ENCODE measurements around the gene ADAMTS9. TPM values are rescaled to one million over a fixed set of nuclear protein-coding genes. Genes with fewer than 3 reads are reported as not detected.

ADAMTS9 gene
- total and polyA plus RNA-seq, 7 donors = 6.7 to 65.8 (median 16.1) TPM

- Histone ChIP-seq H3K4me1 (peaks cover 5% of the 10 kb centered on the region), H3K9me3 (no peaks in the 10 kb centered on the region), H3K4me3 (no peak overlapping the region), H3K36me3 (ENCODE audit: insufficient read depth in 1 of 2, low read depth in 1 of 2) (peaks cover 5 to 64% of the 10 kb centered on the region in 2 donors), H3K27ac (no peak overlapping the region), H3K27me3 (ENCODE audit: insufficient read depth in 3 of 3, low read length in 2 of 3) (no peaks in the 10 kb centered on the region)
- DNase-seq = no peak
- intact Hi-C loops (cut with DNase I) = no loop called here
- no peak for ATAC-seq
- 97 to 100% (median 99%) methylated on average over 4 of the region's 4 CpGs for WGBS, 3 donors
- TF ChIP-seq, protein P1, sequence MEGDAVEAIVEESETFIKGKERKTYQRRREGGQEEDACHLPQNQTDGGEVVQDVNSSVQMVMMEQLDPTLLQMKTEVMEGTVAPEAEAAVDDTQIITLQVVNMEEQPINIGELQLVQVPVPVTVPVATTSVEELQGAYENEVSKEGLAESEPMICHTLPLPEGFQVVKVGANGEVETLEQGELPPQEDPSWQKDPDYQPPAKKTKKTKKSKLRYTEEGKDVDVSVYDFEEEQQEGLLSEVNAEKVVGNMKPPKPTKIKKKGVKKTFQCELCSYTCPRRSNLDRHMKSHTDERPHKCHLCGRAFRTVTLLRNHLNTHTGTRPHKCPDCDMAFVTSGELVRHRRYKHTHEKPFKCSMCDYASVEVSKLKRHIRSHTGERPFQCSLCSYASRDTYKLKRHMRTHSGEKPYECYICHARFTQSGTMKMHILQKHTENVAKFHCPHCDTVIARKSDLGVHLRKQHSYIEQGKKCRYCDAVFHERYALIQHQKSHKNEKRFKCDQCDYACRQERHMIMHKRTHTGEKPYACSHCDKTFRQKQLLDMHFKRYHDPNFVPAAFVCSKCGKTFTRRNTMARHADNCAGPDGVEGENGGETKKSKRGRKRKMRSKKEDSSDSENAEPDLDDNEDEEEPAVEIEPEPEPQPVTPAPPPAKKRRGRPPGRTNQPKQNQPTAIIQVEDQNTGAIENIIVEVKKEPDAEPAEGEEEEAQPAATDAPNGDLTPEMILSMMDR (IDR thresholded peaks at IDR 0.05) = no peak
Observed at GRCh38 chr3:64656544-64656943, 31.3 kb downstream of the ADAMTS9 start.

GRCh38 chr3:64655160-64655559 is 32.6 kb downstream of the ADAMTS9 start:
- no peak overlapping the region for H3K4me3 ChIP-seq
- no peak overlapping the region for H3K27ac ChIP-seq
- TF ChIP-seq, protein P1 (IDR thresholded peaks at IDR 0.05) = no peak
- H3K4me1 ChIP-seq = peaks cover 4% of the 10 kb centered on the region
- intact Hi-C loops (cut with DNase I) = no loop called here
- DNase-seq (no peak), ATAC-seq (no peak)
- WGBS, 3 donors = 88 to 89% (median 89%) methylated on average over 4 of the region's 4 CpGs
- H3K27me3 ChIP-seq (ENCODE audit: insufficient read depth in 3 of 3, low read length in 2 of 3) = no peaks in the 10 kb centered on the region
- H3K36me3 ChIP-seq (ENCODE audit: insufficient read depth in 1 of 2, low read depth in 1 of 2) = peaks cover 5 to 78% of the 10 kb centered on the region in 2 donors
- H3K9me3 ChIP-seq = no peaks in the 10 kb centered on the region

GRCh38 chr3:64654013-64654412 is 33.8 kb downstream of the ADAMTS9 start:
- Histone ChIP-seq H3K27ac (no peak overlapping the region), H3K9me3 (no peaks in the 10 kb centered on the region), H3K4me1 (no peaks in the 10 kb centered on the region), H3K4me3 (no peak overlapping the region), H3K36me3 (ENCODE audit: insufficient read depth in 1 of 2, low read depth in 1 of 2) (peaks cover 11 to 90% of the 10 kb centered on the region in 2 donors), H3K27me3 (ENCODE audit: insufficient read depth in 3 of 3, low read length in 2 of 3) (no peaks in the 10 kb centered on the region)
- DNase-seq (no peak), ATAC-seq (no peak)
- WGBS, 3 donors = 95 to 98% (median 96%) methylated on average over 5 of the region's 5 CpGs
- intact Hi-C loops (cut with DNase I) = no loop called here
- TF ChIP-seq, protein P1 (IDR thresholded peaks at IDR 0.05) = no peak

GRCh38 chr3:64653101-64653500 is 34.7 kb downstream of the ADAMTS9 start:
- TF ChIP-seq, protein P1 (IDR thresholded peaks at IDR 0.05) = no peak
- 59 to 78% (median 75%) methylated on average over 3 of the region's 3 CpGs for WGBS, 3 donors
- H3K27ac ChIP-seq = no peak overlapping the region
- H3K36me3 ChIP-seq (ENCODE audit: insufficient read depth in 1 of 2, low read depth in 1 of 2) = peaks cover 14 to 91% of the 10 kb centered on the region in 2 donors
- H3K9me3 ChIP-seq = no peaks in the 10 kb centered on the region
- intact Hi-C loops (cut with DNase I) = no loop called here
- H3K27me3 ChIP-seq (ENCODE audit: insufficient read depth in 3 of 3, low read length in 2 of 3) = no peaks in the 10 kb centered on the region
- no peak for ATAC-seq
- H3K4me1 ChIP-seq = no peaks in the 10 kb centered on the region
- no peak for DNase-seq
- no peak overlapping the region for H3K4me3 ChIP-seq

DNA sequence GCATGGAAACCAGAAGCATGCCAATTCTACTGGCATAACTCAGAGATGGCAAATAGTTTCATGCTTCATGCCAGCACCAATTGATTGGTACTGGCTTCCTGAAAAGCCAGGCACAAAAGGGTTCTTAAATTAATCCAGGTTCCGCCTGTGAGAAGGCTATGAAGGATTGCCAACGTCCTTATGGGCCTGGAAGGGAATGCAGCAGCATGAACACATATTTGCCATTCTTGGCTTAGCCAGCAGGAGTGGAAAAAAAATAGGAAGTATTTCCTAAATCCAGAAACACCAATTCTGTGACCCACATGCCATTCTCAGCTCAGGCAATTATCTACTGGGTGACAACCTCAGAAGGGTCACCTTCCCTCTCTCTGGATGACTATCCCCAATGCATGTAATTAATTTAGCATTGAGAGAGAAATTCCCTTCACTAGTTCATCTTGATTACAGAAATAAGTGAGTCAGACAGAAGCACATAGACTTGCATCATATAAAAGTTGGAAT is 36.0 kb downstream of the ADAMTS9 start:
- no peak overlapping the region for H3K27ac ChIP-seq
- no peaks in the 10 kb centered on the region for H3K4me1 ChIP-seq
- WGBS, 3 donors = 33 to 40% (median 36%) methylated on average over 2 of the region's 2 CpGs
- DNase-seq = no peak
- peaks cover 16 to 91% of the 10 kb centered on the region in 2 donors for H3K36me3 ChIP-seq (ENCODE audit: insufficient read depth in 1 of 2, low read depth in 1 of 2)
- H3K27me3 ChIP-seq (ENCODE audit: insufficient read depth in 3 of 3, low read length in 2 of 3) = no peaks in the 10 kb centered on the region
- intact Hi-C loops (cut with DNase I) = no loop called here
- no peak for ATAC-seq
- TF ChIP-seq, protein P1 (IDR thresholded peaks at IDR 0.05) = no peak
- no peak overlapping the region for H3K4me3 ChIP-seq
- H3K9me3 ChIP-seq = no peaks in the 10 kb centered on the region
